HFF-Myc (cell line): ENCODE results near the gene YTHDF1.
"Not testable (repeated sequence)": the region's sequence is repeated elsewhere in the genome, so short reads cannot be mapped to it uniquely, and the experiment has no call there.

Source experiments
- DNase-seq: peaks from one replicate; pipeline ENCODE4 v3.0.0-alpha.2; 2011; ENCODE audit warnings: low read depth; ENCODE audit errors: extremely low read depth
- H3K4me3 ChIP-seq: replicated peaks from 2 replicates; pipeline ENCODE4 v1.5.1; 2011; ENCODE audit warnings: low read depth, mild to moderate bottlenecking, control low read depth, low read length
- CTCF ChIP-seq: IDR thresholded peaks from 2 replicates; pipeline ENCODE4 v1.5.1; 2012; ENCODE audit warnings: mild to moderate bottlenecking, low read depth, low read length, control low read depth; ENCODE audit errors: missing control alignments

YTHDF1 gene

GRCh38 chr20:63254606-63255384, 38.9 kb upstream of the YTHDF1 start:
- no peak for TF ChIP-seq CTCF
- DNase-seq: no peak
- H3K4me3 ChIP-seq: no peak overlapping the region

GRCh38 chr20:63254232-63254605, 38.3 kb upstream of the YTHDF1 start, which contains the start of gene NKAIN4:
Gene NKAIN4 (minus strand): TSS chr20:63254463. CDS start chr20:63254450, 13 bp downstream.
- TF ChIP-seq CTCF: no peak
- H3K4me3 ChIP-seq: no peak within 1 kb of the TSS
- no peak for DNase-seq

GRCh38 chr20:63253438-63254231, 37.7 kb upstream of the YTHDF1 start:
- no peak for TF ChIP-seq CTCF
- no peak overlapping the region for H3K4me3 ChIP-seq
- no peak for DNase-seq

- H3K4me3 ChIP-seq: no peak overlapping the region
- DNase-seq: no peak
- TF ChIP-seq CTCF: no peak
Observed at GRCh38 chr20:63253065-63253437, 37.1 kb upstream of the YTHDF1 start.

- TF ChIP-seq CTCF: no peak
- no peak overlapping the region for H3K4me3 ChIP-seq
- no peak for DNase-seq
Observed at GRCh38 chr20:63252284-63252711, 36.4 kb upstream of the YTHDF1 start.

- DNase-seq, H3K4me3 ChIP-seq: not testable (repeated sequence)
- peak; percentile 22 for TF ChIP-seq CTCF
Observed at GRCh38 chr20:63251350-63251749, 35.4 kb upstream of the YTHDF1 start.
